B cell (primary cell): ENCODE measurements around the gene IDH2.

ENCODE experiments used
- EZH2 ChIP-seq: IDR thresholded peaks from 2 replicates; pipeline ENCODE4 v1.6.1; 2012; ENCODE audit warnings: borderline replicate concordance, low read depth, mild to moderate bottlenecking, moderate library complexity, low read length; ENCODE audit not compliant: insufficient read depth, poor library complexity, severe bottlenecking
- TF ChIP-seq, protein P1 (sequence below): fragments of 200-600 bp; IDR thresholded peaks from one replicate; pipeline ENCODE4 v1.8.0; 2022; ENCODE audit warnings: antibody characterized with exemption, mild to moderate bottlenecking

DNA sequence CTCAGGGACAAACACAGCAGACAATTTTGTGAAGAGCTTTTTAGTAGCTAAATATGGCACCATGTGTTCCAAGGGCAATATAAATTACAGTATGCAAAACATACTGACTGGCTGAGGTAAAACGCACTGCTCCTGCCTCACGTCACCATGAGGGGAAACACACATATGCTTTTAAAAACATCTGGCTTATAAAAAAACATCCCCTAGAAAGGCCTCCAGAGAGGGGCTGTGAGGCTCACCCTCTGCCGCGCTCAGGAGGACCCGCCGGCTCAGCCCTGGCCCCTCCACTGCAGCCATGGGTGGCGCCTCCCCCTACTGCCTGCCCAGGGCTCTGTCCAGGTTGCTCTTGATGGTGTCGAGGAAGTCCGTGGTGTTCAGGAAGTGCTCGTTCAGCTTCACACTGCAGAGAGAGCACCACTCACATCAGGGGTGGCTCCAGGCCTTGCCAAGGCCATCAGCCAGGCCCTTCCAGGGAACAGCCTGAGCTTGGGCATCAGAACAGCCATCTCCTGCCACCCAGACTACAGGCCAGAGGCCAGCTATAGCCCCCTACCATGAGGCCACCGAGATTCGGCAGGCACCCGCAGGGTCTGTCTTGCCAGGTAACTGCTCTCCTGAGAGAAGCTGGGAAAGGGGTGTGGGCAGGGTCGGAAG is 18.2 kb downstream of the IDH2 start:
- TF ChIP-seq, protein P1, sequence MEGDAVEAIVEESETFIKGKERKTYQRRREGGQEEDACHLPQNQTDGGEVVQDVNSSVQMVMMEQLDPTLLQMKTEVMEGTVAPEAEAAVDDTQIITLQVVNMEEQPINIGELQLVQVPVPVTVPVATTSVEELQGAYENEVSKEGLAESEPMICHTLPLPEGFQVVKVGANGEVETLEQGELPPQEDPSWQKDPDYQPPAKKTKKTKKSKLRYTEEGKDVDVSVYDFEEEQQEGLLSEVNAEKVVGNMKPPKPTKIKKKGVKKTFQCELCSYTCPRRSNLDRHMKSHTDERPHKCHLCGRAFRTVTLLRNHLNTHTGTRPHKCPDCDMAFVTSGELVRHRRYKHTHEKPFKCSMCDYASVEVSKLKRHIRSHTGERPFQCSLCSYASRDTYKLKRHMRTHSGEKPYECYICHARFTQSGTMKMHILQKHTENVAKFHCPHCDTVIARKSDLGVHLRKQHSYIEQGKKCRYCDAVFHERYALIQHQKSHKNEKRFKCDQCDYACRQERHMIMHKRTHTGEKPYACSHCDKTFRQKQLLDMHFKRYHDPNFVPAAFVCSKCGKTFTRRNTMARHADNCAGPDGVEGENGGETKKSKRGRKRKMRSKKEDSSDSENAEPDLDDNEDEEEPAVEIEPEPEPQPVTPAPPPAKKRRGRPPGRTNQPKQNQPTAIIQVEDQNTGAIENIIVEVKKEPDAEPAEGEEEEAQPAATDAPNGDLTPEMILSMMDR: no peak
- no peak for TF ChIP-seq EZH2
